Activated CD8-positive, alpha-beta memory T cell treated with anti-CD3 and anti-CD28 coated beads for 48 hours (primary cell): Measurements from ENCODE around the gene GSTO2.

Experiments
- DNase-seq, 3 experiments: peaks; one replicate each; pipeline ENCODE4 v3.0.0-alpha.2; 2020; ENCODE audit warnings: low read depth in 2 of 3, low spot score in 2 of 3

GSTO2 gene

GRCh38 chr10:104324931-104325330 is 55.9 kb downstream of the GSTO2 start:
- DNase-seq, result no peak

DNA sequence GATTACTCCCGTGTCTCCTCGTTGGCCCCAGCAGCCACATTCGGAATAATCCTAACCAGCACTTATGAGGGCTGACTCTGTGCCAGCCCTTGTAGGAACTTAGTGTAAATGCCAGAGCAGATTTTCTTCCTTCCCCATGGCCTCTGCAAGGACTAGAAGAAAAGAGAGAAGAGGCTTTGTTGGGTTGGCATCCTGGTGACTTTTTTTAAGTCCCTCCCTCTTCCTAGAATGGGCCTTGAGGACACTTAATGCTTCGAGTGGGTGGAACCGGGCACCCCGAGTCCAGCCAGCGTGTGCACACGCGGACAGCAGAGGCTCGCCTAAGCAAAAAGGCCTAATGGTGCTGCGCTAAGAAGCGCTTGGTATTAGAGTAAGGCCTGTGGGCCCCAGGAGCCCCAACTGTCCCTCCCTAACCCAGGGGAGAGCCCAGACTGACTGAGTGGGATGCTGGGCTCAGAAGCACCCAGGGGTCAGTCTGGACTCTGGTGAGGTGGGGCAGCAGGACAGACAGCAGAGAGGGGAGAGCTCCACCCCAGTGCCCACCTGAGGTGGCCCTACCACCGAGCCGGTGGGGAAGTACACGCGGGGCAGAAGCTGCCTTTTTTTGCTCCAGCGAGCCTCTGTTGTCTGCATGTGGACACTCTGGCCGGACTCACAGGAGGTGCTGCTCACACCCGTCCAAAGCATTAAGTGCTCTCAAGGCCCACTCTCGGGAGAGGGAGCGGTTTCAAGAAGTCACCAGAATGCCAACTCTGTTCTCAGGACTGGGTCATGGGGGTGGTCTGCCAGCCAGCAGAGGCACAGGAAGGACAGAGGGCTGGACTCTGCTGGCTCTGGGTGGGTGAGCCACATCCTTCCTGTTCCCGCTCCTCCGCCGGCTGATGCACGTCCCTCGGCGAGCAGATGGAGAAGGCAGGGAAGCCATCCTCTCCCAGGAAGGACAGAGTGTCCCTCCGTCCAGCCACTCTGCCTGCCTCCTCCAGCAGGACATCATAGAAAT is 56.8 kb downstream of the GSTO2 start:
- DNase-seq, result no peak

DNA sequence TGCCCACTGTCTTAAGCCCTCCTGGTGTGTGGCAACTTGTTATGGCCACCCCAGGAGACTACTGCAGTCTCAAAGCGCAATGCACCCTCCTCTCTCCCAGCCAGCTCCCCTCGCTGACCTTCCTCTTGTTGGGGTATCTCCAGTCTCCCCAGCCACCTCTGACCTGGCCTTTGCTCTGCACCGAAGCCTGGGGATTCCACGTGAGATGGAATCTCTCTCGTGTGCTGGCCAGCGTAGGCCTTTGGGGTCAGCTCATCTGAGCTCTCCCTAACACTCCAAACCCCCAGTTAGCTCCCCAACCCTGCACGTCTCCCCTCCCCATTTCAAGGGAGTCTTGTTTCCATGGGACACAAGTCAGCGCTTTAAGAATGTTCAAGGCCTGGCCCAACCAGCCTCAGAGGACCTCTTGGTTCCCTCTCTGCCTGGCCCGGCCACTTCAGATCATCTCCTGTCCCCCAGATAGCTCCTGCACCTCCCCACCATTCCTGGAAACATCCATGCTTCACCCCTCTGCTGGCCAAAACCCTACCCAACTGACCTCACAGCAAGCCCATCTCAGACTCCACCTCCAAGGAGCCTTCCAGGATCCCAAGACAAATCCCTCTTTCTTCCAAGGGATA is 58.1 kb downstream of the GSTO2 start:
- no peak for DNase-seq

GRCh38 chr10:104327745-104328645 is 59.0 kb downstream of the GSTO2 start:
- DNase-seq, result no peak

DNA sequence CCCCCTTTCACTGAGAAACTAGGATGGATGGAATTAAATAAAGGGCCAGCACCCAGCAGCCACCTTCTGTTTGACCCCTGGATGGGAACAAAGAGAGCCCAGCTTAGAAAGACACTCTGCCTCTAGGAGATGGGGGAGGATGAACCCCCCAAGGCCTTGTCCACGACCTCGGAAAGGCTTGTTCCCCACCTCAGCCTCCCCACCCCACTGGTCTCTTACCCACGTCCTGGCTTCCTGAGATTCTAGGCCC is 59.6 kb downstream of the GSTO2 start:
- no peak for DNase-seq

- DNase-seq, result peak in 2 of 3 experiments; percentile 48 to 64
Observed at GRCh38 chr10:104328896-104329710, 60.1 kb downstream of the GSTO2 start.

DNA sequence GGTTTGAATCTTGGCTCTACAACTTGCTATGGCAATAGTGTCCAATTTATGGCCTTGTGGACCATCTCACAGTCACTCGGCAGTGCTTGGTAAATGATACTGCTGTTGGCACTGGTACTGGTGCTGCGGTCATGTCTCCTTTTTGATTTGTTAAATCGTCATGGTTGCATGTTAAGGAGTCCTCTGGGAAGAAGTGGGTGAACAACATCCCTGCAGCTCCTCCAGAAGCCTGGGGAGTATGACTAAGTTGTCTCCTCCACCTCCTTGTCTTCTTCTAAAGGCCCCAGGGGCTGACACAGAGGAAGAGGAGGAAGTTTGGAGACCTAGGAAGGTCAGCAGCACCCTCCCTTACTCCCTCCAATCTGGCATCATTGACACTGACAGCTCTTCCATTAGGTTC is 60.8 kb downstream of the GSTO2 start:
- DNase-seq, result no peak

DNA sequence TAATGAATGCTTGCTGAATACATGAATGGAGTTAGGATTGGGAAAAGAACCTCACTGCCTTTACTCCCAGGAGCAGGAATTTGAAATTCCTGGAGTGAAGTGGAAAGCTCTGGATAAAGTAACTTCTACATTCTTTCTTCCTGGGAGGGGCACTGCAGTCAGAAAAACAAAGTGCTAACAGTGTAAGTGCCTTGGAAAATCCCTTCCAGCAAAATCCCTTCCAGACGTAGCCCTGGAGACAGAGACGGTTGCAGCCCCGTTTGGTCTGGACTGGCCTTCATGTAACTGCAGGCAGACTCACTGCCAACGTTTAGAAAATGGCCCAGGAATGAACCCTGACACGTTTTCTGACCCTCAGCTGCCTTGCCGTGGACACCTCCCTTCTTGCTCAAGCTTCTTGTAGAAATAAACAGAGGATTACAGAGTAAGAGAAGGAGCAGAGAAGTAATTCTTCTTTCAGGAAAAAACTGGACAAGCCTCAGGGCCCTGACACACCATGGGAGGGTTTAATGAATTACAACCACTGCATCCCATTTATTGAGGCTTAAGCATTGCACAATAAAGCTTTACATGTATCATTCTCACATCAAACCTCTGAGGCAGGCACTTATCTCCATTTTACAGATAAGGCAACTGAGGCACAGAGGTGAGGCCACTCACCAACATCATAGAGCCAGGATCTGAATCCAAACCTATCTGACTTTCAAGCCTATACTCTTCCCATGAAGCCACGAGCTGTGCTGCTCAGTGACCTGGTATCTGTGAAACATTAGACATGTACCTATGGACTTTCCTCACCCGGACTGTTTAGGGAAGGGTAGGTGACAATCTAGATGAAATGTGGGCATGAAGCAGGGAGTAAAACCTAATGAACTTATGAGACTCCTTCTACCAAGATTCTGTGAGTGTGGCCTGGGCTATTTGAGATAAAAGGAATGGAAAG is 61.5 kb downstream of the GSTO2 start:
- DNase-seq, result no peak

DNA sequence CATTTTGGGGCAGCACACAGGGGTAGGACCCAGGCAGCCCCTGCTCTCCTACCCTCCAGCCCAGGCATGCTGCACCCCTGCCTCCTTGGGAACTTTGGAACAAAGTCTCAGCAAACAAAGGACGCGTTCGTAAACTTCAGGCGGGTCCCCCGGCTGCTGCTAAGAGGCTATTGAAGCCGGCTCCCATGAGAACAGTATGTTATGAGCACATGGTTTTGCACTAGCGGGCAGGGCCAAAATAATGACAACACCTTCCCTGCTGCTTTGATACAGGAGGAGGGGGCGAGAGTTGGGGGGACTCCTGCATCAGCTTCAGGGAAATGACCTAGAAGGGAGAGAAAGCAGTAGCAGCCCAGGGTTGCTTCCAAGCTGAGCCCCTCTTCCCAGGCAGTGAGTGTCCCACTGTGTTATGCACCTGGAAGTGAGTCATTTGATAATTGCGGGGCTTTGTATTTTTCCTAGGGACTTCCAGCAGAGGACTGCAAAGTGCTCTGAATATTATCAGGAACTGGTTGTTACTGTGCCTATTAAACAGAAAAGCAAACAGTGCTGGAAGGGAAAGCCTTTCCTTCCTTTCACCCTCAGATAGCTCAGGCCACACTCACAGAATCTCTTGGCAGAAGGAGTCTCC is 62.3 kb downstream of the GSTO2 start:
- DNase-seq, result no peak

- DNase-seq, result no peak
Observed at GRCh38 chr10:104332243-104333031, 63.5 kb downstream of the GSTO2 start.

DNA sequence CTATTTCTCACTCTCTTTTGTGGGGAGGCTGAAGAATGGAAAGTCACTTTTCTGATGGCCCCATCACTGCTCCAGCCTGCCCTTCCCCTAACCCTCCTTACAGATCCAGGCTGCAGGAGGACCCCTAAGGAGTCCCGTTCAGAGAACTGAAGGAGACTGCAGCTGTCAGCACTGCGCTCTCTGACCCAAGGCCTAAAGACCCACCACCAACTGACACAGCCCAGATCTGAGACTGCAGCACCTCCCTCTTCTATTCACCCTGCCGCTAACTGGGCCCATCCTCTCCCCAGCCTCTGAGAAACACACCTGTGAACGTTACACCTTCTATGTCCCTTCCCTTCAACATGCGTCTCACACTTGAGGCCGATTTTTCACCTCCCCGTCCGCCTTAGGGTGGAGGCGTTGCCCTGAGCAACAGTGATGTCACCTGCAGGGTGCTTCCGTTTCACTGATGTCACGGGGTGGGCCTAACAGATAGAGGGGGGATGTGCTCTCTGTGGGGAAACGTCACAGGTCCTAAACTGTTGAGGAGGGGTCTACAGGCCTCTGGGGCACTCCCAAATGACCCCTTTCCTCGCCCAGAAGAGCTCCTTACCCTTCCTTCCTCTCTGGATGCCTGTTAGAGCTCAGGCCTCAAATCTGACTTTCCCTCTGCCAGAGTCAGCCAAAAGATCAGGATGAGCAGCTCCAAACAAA is 64.2 kb downstream of the GSTO2 start:
- no peak for DNase-seq

DNA sequence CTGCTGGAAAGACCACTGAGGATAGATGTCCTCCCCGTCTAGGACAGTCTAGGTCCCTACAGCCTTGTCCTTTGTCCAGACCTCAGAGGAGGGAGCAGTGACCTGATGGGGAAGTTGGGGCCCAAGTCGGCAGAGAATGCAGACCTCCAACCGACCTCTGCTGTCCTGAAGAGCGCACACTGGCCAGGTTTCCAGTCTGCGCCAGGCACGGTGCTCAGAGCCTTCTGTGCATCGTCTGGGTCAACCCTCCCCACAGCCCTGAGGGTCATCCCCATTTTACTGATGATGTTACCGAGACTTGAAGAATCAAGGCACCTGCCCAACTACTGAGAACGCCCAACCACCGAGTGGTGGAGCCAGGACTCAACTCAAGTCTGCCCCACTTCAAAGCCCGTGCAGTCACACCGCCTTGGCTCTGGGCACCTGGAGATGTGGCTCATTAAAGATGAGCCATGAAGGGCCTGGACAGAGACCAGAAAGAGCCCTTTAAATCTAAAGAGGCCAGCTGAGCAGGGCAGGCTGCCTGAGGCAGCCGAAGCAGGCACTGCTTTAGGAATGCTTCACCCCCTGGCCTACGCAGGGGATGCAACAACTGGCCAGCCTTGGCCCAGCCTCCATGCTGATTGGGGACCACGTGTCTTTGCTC is 64.9 kb downstream of the GSTO2 start:
- no peak for DNase-seq

DNA sequence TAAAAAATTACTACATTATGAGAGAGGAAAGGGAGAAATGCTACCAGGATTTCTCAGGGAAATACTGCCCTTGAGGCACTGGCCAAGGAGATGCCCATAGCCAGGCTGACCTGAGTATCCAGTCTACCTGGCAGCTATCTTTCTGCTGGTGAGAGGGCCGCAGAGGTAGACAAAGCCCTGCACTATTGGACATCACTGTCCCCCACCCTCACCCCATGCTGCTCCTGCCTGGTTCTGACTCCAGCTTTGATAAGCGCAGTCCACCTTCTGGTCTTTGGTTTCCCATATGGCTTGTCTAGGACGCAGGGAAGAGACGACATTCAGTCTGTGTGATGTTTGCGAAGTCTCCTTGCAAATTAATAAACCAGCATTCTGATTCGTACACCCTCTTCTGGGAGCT is 65.6 kb downstream of the GSTO2 start:
- no peak for DNase-seq

GRCh38 chr10:104334965-104335650 is 66.1 kb downstream of the GSTO2 start:
- no peak for DNase-seq

DNA sequence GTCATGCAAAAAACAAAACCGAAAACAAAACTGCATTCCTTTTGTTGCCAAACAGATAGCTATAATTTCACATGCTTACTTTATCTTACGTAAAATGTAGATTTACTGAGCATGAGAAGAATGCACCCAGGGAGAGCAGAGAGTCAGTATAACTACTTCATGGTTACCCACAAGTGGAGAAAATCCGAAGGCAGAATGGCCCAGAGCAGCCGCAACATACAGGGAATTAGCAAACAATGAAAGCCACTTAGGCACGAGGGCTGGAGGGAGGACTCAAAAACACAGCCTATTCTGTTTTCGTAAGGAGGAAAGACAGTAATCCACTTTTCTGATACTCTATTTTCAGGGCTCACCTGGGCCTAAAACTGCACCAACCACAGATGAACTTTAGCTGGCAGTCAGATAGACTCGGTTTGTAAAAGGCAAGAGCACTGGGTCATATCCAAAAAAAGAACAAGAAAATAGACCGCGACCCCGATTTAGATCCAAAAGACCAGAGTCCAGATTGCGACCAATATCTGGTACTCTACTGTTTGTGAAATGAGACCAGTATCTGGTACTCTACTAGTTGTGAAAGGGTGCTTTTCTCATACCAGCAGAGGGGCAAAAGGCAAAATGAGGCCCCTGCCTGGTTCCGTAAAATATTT is 68.0 kb downstream of the GSTO2 start:
- no peak for DNase-seq

- no peak for DNase-seq
Observed at GRCh38 chr10:104337521-104337984, 68.6 kb downstream of the GSTO2 start.
